HepG2 (cell line): Measurements from ENCODE around the gene ZG16B. TPM values are rescaled to one million over a fixed set of nuclear protein-coding genes. Genes with fewer than 3 reads are reported as not detected.

Experiments used
- CREB3 ChIP-seq: sonication (generic); formaldehyde crosslinking; IDR thresholded peaks from 2 replicates; pipeline ENCODE4 v1.5.0; 2020; ENCODE audit warnings: missing genetic modification reagents
- FOXK1 ChIP-seq: sonication (generic); formaldehyde crosslinking; IDR thresholded peaks from 2 replicates; pipeline ENCODE4 v1.4.0; 2020; ENCODE audit warnings: low read depth, missing genetic modification reagents, borderline replicate concordance
- HNF1B ChIP-seq: sonication (generic); formaldehyde crosslinking; IDR thresholded peaks from 2 replicates; pipeline ENCODE4 v1.5.1; 2020; ENCODE audit warnings: mild to moderate bottlenecking, moderate library complexity, missing genetic modification reagents
- JUN ChIP-seq: sonication (generic); formaldehyde crosslinking; IDR thresholded peaks from 2 replicates; pipeline ENCODE4 v1.4.0; 2020; ENCODE audit warnings: mild to moderate bottlenecking, missing genetic modification reagents
- MLXIP ChIP-seq: sonication (generic); formaldehyde crosslinking; IDR thresholded peaks from 2 replicates; pipeline ENCODE4 v1.9.0; 2021; ENCODE audit warnings: missing genetic modification reagents, borderline replicate concordance
- NFYC ChIP-seq: IDR thresholded peaks from 2 replicates; pipeline ENCODE4 v1.6.1; 2016; ENCODE audit warnings: missing genetic modification reagents, missing compliant biosample characterization
- PBX3 ChIP-seq: sonication (generic); formaldehyde crosslinking; IDR thresholded peaks from 2 replicates; pipeline ENCODE4 v1.8.1; 2023; ENCODE audit warnings: missing genetic modification reagents, inconsistent platforms, borderline replicate concordance
- SUZ12 ChIP-seq: fragments of 150-350 bp; IDR thresholded peaks from 2 replicates; pipeline ENCODE4 v1.6.1; 2014; ENCODE audit warnings: low read depth, low read length
- WIZ ChIP-seq: sonication (generic); formaldehyde crosslinking; IDR thresholded peaks from 2 replicates; pipeline ENCODE4 v1.5.1; 2020; ENCODE audit warnings: mild to moderate bottlenecking, missing genetic modification reagents
- ZBTB38 ChIP-seq: sonication (generic); formaldehyde crosslinking; IDR thresholded peaks from 2 replicates; pipeline ENCODE4 v1.5.1; 2020; ENCODE audit warnings: mild to moderate bottlenecking, missing genetic modification reagents
- ZBTB42 ChIP-seq: sonication (generic); formaldehyde crosslinking; IDR thresholded peaks from 2 replicates; pipeline ENCODE4 v1.5.0; 2020; ENCODE audit warnings: mild to moderate bottlenecking, missing genetic modification reagents
- ZC3H4 ChIP-seq: sonication (generic); formaldehyde crosslinking; IDR thresholded peaks from 2 replicates; pipeline ENCODE4 v1.4.0; 2020; ENCODE audit warnings: missing genetic modification reagents, borderline replicate concordance
- ZNF17 ChIP-seq: sonication (generic); formaldehyde crosslinking; IDR thresholded peaks from 2 replicates; pipeline ENCODE4 v1.5.0; 2020; ENCODE audit warnings: mild to moderate bottlenecking, missing genetic modification reagents
- ZNF205 ChIP-seq: IDR thresholded peaks from 2 replicates; pipeline ENCODE4 v1.6.1; 2018; ENCODE audit warnings: missing biosample characterization, missing genetic modification reagents
- ZNF30 ChIP-seq: sonication (generic); formaldehyde crosslinking; IDR thresholded peaks from 2 replicates; pipeline ENCODE4 v1.5.0; 2020; ENCODE audit warnings: mild to moderate bottlenecking, missing genetic modification reagents
- ZNF367 ChIP-seq: sonication (generic); formaldehyde crosslinking; IDR thresholded peaks from 2 replicates; pipeline ENCODE4 v1.4.0; 2020; ENCODE audit warnings: missing genetic modification reagents, borderline replicate concordance
- ZNF432 ChIP-seq: sonication (generic); formaldehyde crosslinking; IDR thresholded peaks from 2 replicates; pipeline ENCODE4 v1.5.0; 2020; ENCODE audit warnings: missing genetic modification reagents, mild to moderate bottlenecking, borderline replicate concordance
- ZNF501 ChIP-seq: sonication (generic); formaldehyde crosslinking; IDR thresholded peaks from 2 replicates; pipeline ENCODE4 v1.5.1; 2020; ENCODE audit warnings: mild to moderate bottlenecking, moderate library complexity, missing genetic modification reagents
- ZNF513 ChIP-seq: sonication (generic); formaldehyde crosslinking; conservative IDR thresholded peaks from 2 replicates; pipeline ENCODE4 v1.5.0; 2020; ENCODE audit warnings: missing genetic modification reagents
- ZNF672 ChIP-seq: sonication (generic); formaldehyde crosslinking; IDR thresholded peaks from 2 replicates; pipeline ENCODE4 v1.8.1; 2022; ENCODE audit warnings: missing genetic modification reagents
- ZNF709 ChIP-seq: sonication (generic); formaldehyde crosslinking; IDR thresholded peaks from 2 replicates; pipeline ENCODE4 v1.5.0; 2020; ENCODE audit warnings: mild to moderate bottlenecking, missing genetic modification reagents
- ZSCAN29 ChIP-seq: sonication (generic); formaldehyde crosslinking; conservative IDR thresholded peaks from 2 replicates; pipeline ENCODE4 v1.4.0; 2020; ENCODE audit warnings: mild to moderate bottlenecking, missing genetic modification reagents
- polyA plus RNA-seq, 8 experiments: library from polyadenylated mRNA; depleted of rRNA in 3 of 8; stranded (reverse) in 7 of 8; unstranded in 1 of 8; fragments of >200 nt; fragmentation: Illumina TruSeq in 4 of 8; extraction: Trizol in 4 of 8; gene quantifications; 2 replicates each; pipeline versions ENCODE4 v1.2.1 to v1.2.3, GENCODE V29; 2011 to 2016; ENCODE audit warnings: low read depth in 4 of 8, missing spikeins in 1 of 8, mixed read lengths in 1 of 8; ENCODE audit not compliant: insufficient read depth in 1 of 8
- total RNA-seq, 5 experiments: library from RNA; depleted of rRNA; stranded (reverse); fragments of >200 nt; fragmentation: Illumina TruSeq; extraction: Trizol; gene quantifications; 2 replicates each; pipeline ENCODE4 v1.2.3, GENCODE V29; 2016; ENCODE audit warnings: low read depth in 1 of 5

Gene ZG16B
- total and polyA plus RNA-seq, 2 of the 13 experiments (the other 11 are each of a cell fraction or from before 2014, with no cell fraction given): 1.5 to 11.3 TPM

GRCh38 chr16:2867987-2868789 lies 38.1 kb downstream of the ZG16B start (continued):
- TF ChIP-seq JUN (no peak), ZNF709 (CRISPR knock-in tag) (peak; percentile 81), ZNF367 (CRISPR knock-in tag) (0 out of 2 replicates have a peak, but pooled peaks have one; percentile 25), NFYC (CRISPR knock-in tag) (no peak), ZNF432 (CRISPR knock-in tag) (no peak), ZNF501 (CRISPR knock-in tag) (peak; percentile 99), MLXIP (CRISPR knock-in tag) (no peak), ZNF30 (CRISPR knock-in tag) (peak; percentile 26; the same call in 1 of the 2 replicates), ZNF17 (CRISPR knock-in tag) (no peak), ZC3H4 (CRISPR knock-in tag) (no peak), ZNF672 (no peak), CREB3 (CRISPR knock-in tag) (no peak), WIZ (CRISPR knock-in tag) (peak; percentile 97), SUZ12 (no peak), ZBTB38 (CRISPR knock-in tag) (peak; percentile 73; the same call in 1 of the 2 replicates), ZBTB42 (peak; percentile 39; the same call in 1 of the 2 replicates), FOXK1 (CRISPR knock-in tag) (peak; percentile 73), PBX3 (no peak), ZNF513 (CRISPR knock-in tag) (no peak), HNF1B (CRISPR knock-in tag) (peak; percentile 95), ZNF205 (CRISPR knock-in tag) (no peak; the same call in 1 of the 2 replicates), ZSCAN29 (no peak)
